AG10803 (cell line): ENCODE data around the gene SCAMP4.

ENCODE experiments used
- DNase-seq: peaks from one replicate; pipeline ENCODE4 v3.0.0; 2010; ENCODE audit warnings: low read depth
- H3K4me3 ChIP-seq: 2 replicates; pipeline ENCODE4 v1.5.1; 2011; ENCODE audit warnings: mild to moderate bottlenecking, low read length, control low read depth
- TF ChIP-seq, protein P1 (sequence below): conservative IDR thresholded peaks from 2 replicates; pipeline ENCODE4 v1.5.1; 2011; ENCODE audit warnings: mild to moderate bottlenecking, low read length, control low read depth, inconsistent platforms

SCAMP4 gene

DNA sequence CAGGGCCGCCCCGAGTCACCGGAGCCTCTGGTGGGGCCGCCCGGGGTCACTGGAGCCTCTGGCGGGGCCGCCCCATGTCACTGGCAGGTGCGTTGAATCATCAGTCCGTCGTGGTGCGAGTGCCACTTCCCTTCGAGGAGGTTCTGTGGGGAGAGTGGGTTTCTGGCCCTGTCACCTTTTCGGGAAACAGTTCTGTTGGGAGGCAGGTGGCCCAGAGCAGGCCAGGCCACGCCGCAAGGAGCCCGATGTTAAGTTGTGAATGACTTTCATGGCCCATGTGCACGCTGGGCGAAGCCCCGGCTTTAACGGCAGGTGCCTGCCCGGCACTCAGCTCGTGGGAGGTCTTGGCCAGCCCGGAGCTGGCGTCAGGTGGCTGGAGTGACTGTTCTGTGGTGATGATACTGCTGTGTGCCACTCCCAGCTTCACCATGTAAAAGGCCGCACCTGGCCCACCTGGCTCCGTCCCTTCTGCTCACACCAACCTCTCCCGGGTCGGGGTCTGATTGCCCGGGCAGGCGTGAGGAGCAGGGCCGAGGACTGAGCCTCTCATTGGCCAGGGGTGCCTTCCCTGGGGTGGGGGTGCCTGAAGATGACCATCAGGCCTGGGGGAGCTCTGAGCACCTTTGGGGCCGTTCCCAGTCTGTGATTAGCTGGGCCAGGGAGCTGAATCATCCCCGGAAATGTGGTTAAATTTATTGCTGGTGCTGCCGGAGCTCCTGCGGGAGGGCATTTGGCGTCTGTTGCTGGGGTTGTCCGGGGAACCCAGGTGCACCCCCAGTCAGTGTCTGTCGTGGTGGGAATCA lies 65.0 kb downstream of the SCAMP4 start:
- DNase-seq, result no peak
- no peak overlapping the region for H3K4me3 ChIP-seq
- TF ChIP-seq, protein P1, sequence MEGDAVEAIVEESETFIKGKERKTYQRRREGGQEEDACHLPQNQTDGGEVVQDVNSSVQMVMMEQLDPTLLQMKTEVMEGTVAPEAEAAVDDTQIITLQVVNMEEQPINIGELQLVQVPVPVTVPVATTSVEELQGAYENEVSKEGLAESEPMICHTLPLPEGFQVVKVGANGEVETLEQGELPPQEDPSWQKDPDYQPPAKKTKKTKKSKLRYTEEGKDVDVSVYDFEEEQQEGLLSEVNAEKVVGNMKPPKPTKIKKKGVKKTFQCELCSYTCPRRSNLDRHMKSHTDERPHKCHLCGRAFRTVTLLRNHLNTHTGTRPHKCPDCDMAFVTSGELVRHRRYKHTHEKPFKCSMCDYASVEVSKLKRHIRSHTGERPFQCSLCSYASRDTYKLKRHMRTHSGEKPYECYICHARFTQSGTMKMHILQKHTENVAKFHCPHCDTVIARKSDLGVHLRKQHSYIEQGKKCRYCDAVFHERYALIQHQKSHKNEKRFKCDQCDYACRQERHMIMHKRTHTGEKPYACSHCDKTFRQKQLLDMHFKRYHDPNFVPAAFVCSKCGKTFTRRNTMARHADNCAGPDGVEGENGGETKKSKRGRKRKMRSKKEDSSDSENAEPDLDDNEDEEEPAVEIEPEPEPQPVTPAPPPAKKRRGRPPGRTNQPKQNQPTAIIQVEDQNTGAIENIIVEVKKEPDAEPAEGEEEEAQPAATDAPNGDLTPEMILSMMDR, result no peak

DNA sequence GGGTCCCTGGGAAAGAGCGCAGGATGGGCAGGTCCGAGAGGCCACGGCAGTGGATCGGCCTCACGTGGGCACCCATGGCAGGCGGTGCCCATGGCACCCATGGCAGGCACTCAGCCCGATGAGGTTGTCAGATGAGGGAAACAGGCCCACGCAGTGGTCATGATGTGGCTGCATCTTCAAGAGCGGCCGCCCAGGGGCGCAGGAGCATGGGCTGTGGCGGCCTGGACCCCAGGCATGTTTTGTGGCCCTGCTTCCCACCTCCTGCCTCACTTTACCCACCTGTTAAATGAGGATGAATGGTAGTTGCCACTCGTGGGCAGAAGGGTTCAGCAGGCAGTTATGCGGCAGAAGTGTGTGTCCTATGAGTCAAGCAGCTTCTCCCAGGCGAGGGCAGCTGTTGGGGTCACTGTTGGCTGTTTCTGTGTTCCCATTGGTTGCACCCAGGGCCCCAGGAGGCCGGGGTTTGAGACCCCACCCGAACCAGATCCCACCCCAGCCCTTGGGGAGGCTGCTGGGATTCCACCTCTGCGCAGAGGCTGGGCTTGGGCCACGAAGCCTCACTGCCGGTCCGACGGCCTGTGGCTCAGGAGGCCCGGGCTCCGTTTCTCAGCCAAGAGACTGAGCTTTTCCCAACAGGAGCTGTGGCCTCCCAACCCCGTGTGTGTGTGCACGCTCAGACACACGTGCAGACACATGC lies 65.8 kb downstream of the SCAMP4 start:
- no peak overlapping the region for H3K4me3 ChIP-seq
- DNase-seq, result no peak
- TF ChIP-seq, protein P1, result no peak

DNA sequence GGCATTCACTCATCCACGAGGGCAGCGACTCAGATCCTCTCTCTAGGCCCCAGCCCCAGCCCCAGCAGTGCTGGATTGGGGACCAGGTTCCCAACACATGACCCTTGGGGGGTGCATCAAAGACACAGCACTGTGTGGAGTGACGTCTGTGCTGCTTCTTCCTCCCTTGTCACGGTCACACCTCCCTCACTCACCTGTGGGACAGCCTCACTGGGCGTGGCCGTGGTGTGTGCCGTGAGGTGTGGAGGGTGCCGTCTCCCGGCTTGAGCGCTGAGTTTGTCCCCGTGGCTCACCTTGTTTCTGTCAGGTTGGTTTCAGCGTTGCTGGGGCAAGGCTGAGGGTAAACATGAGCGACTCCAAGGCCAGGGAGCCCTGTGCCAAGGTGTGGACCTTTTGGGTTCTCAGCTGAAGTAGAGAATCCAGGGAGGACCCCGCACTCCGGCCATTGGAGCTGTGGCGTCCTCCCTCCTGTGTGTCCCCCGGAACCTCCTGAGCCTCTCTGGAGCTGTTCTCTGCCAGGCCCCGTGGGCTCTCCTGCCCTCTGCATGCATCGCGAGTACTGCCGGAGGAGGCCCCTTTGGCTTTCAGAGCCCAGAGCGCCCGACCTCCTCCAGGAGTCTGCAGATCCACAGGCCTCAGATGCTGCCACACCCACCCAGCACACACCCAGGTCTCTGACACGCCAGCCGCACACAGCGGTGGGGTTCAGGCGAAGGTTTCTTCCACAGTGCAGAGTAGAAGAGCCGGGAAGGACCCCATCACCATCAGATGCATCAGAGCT lies 69.4 kb downstream of the SCAMP4 start:
- H3K4me3 ChIP-seq, result no peak overlapping the region
- no peak for DNase-seq
- TF ChIP-seq, protein P1, result no peak

DNA sequence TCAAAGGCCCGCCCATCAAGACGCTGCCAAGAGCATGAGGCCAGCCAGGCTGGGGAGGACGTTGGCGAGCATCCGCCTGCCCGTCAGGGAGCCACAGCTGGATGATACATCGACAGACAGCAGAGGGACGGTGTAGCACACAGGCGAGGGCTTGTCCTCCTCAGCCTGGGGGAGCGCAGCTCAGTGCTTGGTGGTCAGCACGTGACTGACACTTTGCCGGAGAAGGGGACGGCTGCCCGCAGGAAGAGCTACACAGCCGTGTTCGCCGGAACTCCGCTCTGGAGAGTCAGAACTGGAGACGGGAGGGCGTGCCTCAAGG lies 69.9 kb downstream of the SCAMP4 start:
- H3K4me3 ChIP-seq, result no peak overlapping the region
- no peak for DNase-seq
- TF ChIP-seq, protein P1, result no peak
